Small intestine (tissue), 7 donors: ENCODE results near the gene PCOLCE2. TPM values are rescaled to one million over a fixed set of nuclear protein-coding genes. Genes with fewer than 3 reads are reported as not detected.

Source experiments
- DNase-seq, 2 donors: peaks; one replicate each; pipeline versions ENCODE4 v3.0.0 to v3.0.0-alpha.2; 2013
- FAIRE-seq: peaks from 2 replicates; lab custom pipeline; 2012; peaks lifted over from hg19 to GRCh38; lab: Jason Lieb, UNC
- H3K27ac ChIP-seq, 3 donors: one replicate each; pipeline ENCODE4 v1.5.1; 2013; ENCODE audit warnings: low read length in 2 of 3, mild to moderate bottlenecking in 2 of 3, control low read depth in 1 of 3, inconsistent platforms in 1 of 3, low read depth in 1 of 3, moderate library complexity in 1 of 3
- H3K27me3 ChIP-seq, 3 donors: one replicate each; pipeline ENCODE4 v1.6.1; 2013; ENCODE audit warnings: low read length in 3 of 3, inconsistent platforms in 1 of 3; ENCODE audit not compliant: control insufficient read depth in 3 of 3, insufficient read depth in 3 of 3
- H3K36me3 ChIP-seq, 3 donors: one replicate each; pipeline ENCODE4 v1.6.1; 2013; ENCODE audit warnings: low read length in 3 of 3, inconsistent platforms in 1 of 3, low read depth in 1 of 3, mild to moderate bottlenecking in 1 of 3, moderate library complexity in 1 of 3; ENCODE audit not compliant: control insufficient read depth in 3 of 3, insufficient read depth in 2 of 3
- H3K4me1 ChIP-seq, 3 donors: one replicate each; pipeline ENCODE4 v1.6.1; 2013; ENCODE audit warnings: low read length in 2 of 3, inconsistent platforms in 1 of 3, low read depth in 1 of 3, mild to moderate bottlenecking in 1 of 3, moderate library complexity in 1 of 3; ENCODE audit not compliant: control insufficient read depth in 3 of 3, insufficient read depth in 2 of 3
- H3K4me3 ChIP-seq, 3 donors: one replicate each; pipeline ENCODE4 v1.5.1; 2013; ENCODE audit warnings: low read length in 3 of 3, control low read depth in 1 of 3, inconsistent platforms in 1 of 3, low read depth in 1 of 3, mild to moderate bottlenecking in 1 of 3, moderate library complexity in 1 of 3
- H3K9me3 ChIP-seq, 2 donors: one replicate each; pipeline ENCODE4 v1.6.1; 2013; ENCODE audit warnings: low read depth in 1 of 2, low read length in 1 of 2; ENCODE audit not compliant: control insufficient read depth in 2 of 2, insufficient read depth in 1 of 2
- WGBS, 3 donors: extraction: QIAGEN DNeasy Blood & Tissue Kit; methylation state at CpG; one replicate each; pipeline ENCODE4 v1.1.7; 2013; 5-methylcytosine and 5-hydroxymethylcytosine counted together
- polyA plus RNA-seq, 4 donors: library from polyadenylated mRNA; stranded (reverse) in 3 of 4; unstranded in 1 of 4; fragments of 200-250 nt in 3 of 4; fragments of 120-200 nt in 1 of 4; gene quantifications; one replicate each; pipeline versions ENCODE4 v1.2.1 to v1.2.3, GENCODE V29; 2013
- donor health status: healthy with polysubstance abuse.
- donor health status: control.
- donor health status: control.
- donor health status: Bipolar disorder and iron deficiency.
- donor health status: healthy.

The PCOLCE2 gene
- polyA plus RNA-seq, 4 donors = 0.37 to 6.1 (median 2.2) TPM; not detected in 1

- Histone ChIP-seq H3K4me1 (no peaks in the 10 kb centered on the region), H3K27me3 (peaks cover 0 to 6% (median 0%) of the 10 kb centered on the region in 3 donors), H3K9me3 (no peaks in the 10 kb centered on the region), H3K36me3 (no peaks in the 10 kb centered on the region), H3K4me3 (no peak overlapping the region), H3K27ac (no peak overlapping the region)
- DNase-seq (no peak), FAIRE-seq (no peak)
- 65 to 81% (median 79%) methylated on average over 6 of the region's 6 CpGs for WGBS, 3 donors
These were observed 23.7 kb upstream of the PCOLCE2 start for GRCh38 chr3:142912402-142913172.

GRCh38 chr3:142910280-142910679 is 21.4 kb upstream of the PCOLCE2 start:
- no peak for FAIRE-seq

GRCh38 chr3:142909282-142909681 is 20.4 kb upstream of the PCOLCE2 start:
- Histone ChIP-seq H3K27me3 (peaks cover 0 to 4% (median 3%) of the 10 kb centered on the region in 3 donors), H3K9me3 (no peaks in the 10 kb centered on the region), H3K36me3 (no peaks in the 10 kb centered on the region), H3K27ac (no peak overlapping the region), H3K4me1 (peaks cover 0 to 4% (median 0%) of the 10 kb centered on the region in 3 donors), H3K4me3 (no peak overlapping the region)
- FAIRE-seq = no peak
- 66 to 83% (median 76%) methylated on average over 3 of the region's 3 CpGs for WGBS, 3 donors
- no peak for DNase-seq

More at GRCh38 chr3:142910280-142910679, 21.4 kb upstream of the PCOLCE2 start:
- no peaks in the 10 kb centered on the region for H3K4me1 ChIP-seq
- no peak overlapping the region for H3K27ac ChIP-seq
- no peaks in the 10 kb centered on the region for H3K9me3 ChIP-seq
- peaks cover 0 to 4% (median 0%) of the 10 kb centered on the region in 3 donors for H3K27me3 ChIP-seq
- 15 to 49% (median 38%) methylated on average over 2 of the region's 2 CpGs for WGBS, 3 donors
- H3K36me3 ChIP-seq = no peaks in the 10 kb centered on the region
- DNase-seq = no peak
- no peak overlapping the region for H3K4me3 ChIP-seq

- Histone ChIP-seq H3K36me3 (no peaks in the 10 kb centered on the region), H3K4me3 (no peak overlapping the region), H3K4me1 (peaks cover 0 to 4% (median 0%) of the 10 kb centered on the region in 3 donors), H3K9me3 (no peaks in the 10 kb centered on the region), H3K27me3 (peaks cover 0 to 4% (median 4%) of the 10 kb centered on the region in 3 donors), H3K27ac (no peak overlapping the region)
- DNase-seq (no peak), FAIRE-seq (no peak)
- WGBS, 3 donors = 50 to 60% (median 59%) methylated on average over 1 of the region's 1 CpG
These were observed 19.1 kb upstream of the PCOLCE2 start for GRCh38 chr3:142907996-142908395.

- WGBS, 3 donors = 59 to 70% (median 65%) methylated on average over 11 of the region's 11 CpGs
- H3K27ac ChIP-seq = peak overlapping the region in 1 of 3 donors; percentile 66
- H3K4me3 ChIP-seq = no peak overlapping the region
- FAIRE-seq (no peak), DNase-seq (peak; percentile 75 to 94)
- H3K27me3 ChIP-seq = peaks cover 0 to 9% (median 0%) of the 10 kb centered on the region in 3 donors
- peaks cover 0 to 4% (median 0%) of the 10 kb centered on the region in 3 donors for H3K4me1 ChIP-seq
- no peaks in the 10 kb centered on the region for H3K36me3 ChIP-seq
- no peaks in the 10 kb centered on the region for H3K9me3 ChIP-seq
These were observed 16.0 kb upstream of the PCOLCE2 start for GRCh38 chr3:142904639-142905436.

- Histone ChIP-seq H3K27me3 (peaks cover 0 to 9% (median 0%) of the 10 kb centered on the region in 3 donors), H3K4me1 (peaks cover 0 to 4% (median 0%) of the 10 kb centered on the region in 3 donors), H3K9me3 (no peaks in the 10 kb centered on the region), H3K36me3 (no peaks in the 10 kb centered on the region), H3K27ac (no peak overlapping the region), H3K4me3 (no peak overlapping the region)
- DNase-seq = no peak
- no peak for FAIRE-seq
- 81 to 87% (median 84%) methylated on average over 2 of the region's 2 CpGs for WGBS, 3 donors
These were observed 13.5 kb upstream of the PCOLCE2 start for GRCh38 chr3:142902356-142902755.

- Histone ChIP-seq H3K36me3 (no peaks in the 10 kb centered on the region), H3K4me1 (no peaks in the 10 kb centered on the region), H3K9me3 (no peaks in the 10 kb centered on the region), H3K27ac (no peak overlapping the region), H3K27me3 (peaks cover 0 to 7% (median 0%) of the 10 kb centered on the region in 3 donors), H3K4me3 (no peak overlapping the region)
- no peak for FAIRE-seq
- 72 to 84% (median 73%) methylated on average over 3 of the region's 3 CpGs for WGBS, 3 donors
- DNase-seq = no peak
These were observed 9.7 kb upstream of the PCOLCE2 start for GRCh38 chr3:142898346-142899213.
